GM03348 (cell line): ENCODE measurements around the gene PDIA2.
"Not testable (repeated sequence)": the region's sequence is repeated elsewhere in the genome, so short reads cannot be mapped to it uniquely, and the experiment has no call there.

ENCODE experiments used
- DNase-seq: peaks from one replicate; pipeline ENCODE4 v3.0.0; 2012; ENCODE audit warnings: low spot score

The PDIA2 gene

DNA sequence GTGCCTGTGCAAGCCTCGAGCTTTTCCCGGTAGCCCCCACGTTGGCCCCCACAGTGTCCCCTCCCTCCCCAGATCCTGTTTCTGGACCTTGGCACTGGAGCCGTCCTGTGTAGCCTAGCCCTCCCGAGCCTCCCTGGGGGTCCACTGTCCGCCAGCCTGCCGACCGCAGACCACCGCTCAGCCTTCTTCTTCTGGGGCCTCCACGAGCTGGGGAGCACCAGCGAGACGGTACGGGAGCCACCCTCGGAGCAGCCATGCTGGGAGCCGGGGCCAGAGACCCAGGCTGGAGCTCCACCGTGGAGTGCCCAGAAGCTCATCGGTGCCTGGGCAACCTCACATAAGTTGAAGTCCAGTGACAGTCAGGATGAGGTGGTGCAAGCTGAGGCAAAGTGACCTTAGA lies 19.0 kb upstream of the PDIA2 start:
- no peak for DNase-seq

DNA sequence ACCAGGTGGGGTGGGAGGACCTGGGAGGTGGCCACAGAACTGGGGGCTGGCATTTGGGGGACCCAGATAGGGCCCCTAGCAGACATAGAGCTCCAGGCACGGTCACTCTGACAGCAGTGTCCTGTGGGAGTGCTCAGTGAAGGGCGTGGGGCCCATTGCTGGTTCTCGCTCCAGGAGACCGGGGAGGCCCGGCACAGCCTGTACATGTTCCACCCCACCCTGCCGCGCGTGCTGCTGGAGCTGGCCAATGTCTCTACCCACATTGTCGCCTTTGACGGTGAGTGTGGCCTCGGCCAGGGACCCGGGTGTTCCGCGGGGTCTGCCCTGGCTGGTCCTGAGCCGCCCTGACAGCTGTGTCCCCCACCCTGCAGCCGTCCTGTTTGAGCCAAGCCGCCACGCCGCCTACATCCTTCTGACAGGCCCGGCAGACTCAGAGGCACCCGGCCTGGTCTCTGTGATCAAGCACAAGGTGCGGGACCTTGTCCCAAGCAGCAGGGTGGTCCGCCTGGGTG lies 18.5 kb upstream of the PDIA2 start:
- DNase-seq = no peak

DNA sequence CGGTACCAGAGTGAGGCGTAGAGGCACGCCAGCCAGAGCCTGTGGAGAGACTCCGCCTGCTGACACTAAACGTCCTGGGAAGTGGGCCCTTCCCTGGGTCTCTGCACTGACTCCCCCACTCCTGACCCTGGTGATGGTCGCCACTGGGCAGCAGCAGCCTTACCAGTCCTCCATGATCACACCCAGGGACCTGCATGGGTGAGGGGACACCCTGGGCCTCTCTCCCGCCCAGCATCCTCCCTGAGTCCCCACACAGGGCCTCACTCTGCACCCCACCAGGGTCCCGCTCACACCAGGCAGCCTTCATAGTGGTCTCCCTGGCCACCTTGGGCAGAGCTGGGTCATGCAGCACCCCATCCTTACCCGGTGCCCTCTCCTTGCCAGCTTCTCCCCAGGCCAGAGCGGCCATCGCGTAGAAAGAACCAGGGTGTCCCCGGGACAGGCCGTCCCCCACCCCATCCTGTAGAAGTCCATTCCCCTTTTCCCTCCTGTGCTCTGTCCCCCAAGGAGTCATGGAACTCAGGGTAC lies 17.9 kb upstream of the PDIA2 start:
- DNase-seq = no peak

DNA sequence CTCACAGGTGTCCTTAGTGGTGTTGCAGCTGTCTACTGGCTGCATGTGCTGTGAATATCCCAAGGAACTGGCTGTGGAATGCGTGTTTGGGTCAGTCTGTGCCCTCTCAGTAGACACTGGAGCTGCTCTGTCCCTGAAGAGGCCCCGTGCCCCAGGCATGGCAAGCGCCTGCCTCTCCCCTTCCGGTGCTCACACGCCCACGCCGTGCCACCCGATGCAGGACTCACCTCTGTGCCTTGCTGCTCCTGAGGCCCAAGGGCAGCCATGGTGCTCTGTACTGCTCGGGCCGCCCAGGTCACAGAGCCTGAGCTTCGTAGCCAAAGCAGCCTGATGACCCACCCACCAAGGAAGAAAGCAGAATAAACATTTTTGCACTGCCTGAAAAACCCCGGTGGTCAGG lies 17.3 kb upstream of the PDIA2 start:
- DNase-seq = no peak

DNA sequence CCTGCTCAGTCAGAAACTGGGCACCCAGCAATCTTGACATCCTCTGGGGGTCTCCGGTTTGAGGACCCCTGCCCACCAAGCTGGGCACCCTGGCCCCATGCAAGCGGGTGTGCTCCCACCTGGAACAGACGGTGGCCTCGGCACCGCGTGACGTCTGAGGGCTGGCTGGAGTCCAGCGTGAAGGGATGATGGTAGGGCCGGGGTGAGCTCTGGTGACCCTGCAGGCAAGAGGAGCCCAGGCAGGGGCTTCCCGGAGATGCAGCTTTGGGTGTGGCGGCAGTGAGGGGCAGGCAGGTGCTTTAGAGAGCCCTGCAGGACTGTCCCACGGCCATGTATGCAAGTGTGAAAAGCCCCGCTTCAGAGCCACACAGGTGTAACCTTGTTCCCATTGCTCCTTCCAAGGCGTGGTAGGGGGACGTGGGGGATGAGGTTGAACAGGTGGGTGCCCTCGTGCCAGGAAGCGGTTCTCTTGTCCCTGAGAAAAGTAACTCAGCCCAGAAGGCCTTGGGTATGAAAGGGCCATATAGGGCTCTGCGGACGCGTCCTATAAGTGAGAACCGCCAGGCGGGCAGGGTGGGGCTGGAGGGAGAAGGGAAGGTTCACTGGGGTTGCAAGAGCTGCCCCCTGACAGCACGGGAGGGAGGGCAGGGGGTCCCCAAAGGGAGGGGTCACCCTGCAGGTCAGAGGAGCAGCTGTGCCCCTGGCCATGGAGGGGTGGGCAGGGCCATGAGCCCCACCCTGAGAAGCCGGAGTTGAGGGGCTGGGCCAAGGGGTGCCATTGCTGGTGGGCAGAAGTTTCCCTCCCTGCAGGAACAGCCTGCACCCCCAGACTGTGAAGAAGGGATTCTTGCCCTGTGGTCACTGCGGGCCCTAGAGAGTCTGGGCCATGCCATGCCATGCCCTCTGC lies 16.5 kb upstream of the PDIA2 start:
- no peak for DNase-seq

DNA sequence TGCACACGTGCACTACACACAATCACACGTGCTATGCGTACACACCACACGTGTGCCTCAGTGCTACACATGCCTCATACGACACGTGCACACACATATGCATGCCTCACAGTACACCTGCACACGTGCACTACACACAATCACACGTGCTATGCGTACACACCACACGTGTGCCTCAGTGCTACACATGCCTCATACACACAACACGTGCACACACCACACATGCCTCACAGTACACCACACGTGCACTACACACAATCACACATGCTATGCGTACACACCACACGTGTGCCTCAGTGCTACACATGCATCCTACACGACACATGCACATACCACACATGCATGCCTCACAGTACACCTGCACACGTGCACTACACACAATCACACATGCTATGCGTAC lies 15.4 kb upstream of the PDIA2 start:
- DNase-seq = not testable (repeated sequence)

DNA sequence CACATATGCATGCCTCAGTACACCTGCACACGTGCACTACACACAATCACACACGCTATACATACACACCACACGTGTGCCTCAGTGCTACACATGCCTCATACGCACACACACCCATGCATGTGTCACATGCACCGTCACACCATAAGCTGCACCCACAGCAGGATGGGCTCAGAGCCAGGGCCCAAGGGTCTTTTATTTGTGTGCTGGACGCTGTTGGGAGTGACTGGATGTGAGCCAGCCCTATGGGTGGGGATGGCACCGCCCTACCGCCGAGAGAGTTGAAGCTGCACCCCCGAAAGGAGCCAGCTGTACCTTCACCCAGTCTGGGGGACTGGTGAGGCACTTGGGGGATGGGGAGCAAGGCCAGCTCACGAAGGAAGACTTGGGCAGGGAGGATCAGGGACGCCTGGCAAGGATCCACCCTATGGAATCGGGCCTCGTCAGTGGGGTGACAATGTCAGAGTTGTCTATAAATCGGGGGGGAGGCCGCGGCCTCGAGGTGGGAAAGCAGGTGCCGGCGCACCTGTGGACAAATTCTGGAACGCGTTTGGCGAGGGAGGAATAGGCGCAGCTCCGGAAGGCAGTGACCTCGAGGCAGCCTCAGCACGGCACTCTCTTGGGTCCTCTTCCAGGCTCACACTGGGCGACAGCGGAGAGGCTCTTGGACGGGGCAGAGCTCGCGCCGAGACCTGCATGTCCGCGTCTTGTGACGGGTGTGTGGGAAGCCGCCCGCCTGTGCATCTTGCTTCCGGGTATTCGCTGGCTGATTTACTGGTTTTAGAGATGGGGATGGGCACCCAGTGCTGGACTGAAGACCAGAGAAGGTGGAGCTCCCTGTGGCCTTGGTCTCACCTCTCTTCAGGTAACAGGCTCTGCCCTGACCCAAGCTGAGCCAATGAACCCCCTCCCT lies 14.6 kb upstream of the PDIA2 start:
- DNase-seq = no peak

DNA sequence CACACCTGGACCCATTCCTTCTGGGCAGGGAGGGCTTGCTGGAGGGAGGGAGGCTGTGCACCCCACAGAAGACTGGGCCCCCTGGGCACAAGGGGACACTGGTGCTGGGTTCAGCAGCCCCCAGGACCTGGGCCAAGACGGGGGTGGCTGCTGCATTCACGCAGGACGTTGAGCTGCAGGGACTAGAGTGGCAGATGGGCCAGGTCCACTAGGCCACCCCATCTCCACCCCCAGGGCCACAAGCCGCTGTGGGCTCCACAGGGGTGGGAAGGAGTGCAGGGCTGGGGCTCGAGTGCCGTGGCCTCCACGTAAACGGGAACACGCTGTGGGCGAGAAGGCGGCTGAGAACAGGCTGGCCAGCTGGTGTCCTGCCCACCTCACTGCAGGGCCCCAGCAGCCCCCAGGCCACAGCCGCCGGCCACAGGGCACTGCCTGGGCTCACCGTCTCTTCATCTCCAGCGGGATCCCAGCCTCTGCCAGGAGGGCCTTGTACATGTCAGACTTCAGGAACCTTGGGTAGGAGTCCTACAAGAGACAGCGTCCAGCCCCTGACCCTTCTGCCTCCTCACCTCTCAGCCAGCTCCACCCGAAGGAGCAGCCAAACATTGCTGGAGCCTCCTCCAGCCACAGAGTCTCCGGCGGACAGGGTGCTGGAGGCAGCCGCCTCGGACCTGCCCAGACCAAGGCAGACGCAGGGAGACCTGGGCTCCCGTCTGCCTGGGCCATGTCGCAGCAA lies 13.7 kb upstream of the PDIA2 start:
- no peak for DNase-seq

DNA sequence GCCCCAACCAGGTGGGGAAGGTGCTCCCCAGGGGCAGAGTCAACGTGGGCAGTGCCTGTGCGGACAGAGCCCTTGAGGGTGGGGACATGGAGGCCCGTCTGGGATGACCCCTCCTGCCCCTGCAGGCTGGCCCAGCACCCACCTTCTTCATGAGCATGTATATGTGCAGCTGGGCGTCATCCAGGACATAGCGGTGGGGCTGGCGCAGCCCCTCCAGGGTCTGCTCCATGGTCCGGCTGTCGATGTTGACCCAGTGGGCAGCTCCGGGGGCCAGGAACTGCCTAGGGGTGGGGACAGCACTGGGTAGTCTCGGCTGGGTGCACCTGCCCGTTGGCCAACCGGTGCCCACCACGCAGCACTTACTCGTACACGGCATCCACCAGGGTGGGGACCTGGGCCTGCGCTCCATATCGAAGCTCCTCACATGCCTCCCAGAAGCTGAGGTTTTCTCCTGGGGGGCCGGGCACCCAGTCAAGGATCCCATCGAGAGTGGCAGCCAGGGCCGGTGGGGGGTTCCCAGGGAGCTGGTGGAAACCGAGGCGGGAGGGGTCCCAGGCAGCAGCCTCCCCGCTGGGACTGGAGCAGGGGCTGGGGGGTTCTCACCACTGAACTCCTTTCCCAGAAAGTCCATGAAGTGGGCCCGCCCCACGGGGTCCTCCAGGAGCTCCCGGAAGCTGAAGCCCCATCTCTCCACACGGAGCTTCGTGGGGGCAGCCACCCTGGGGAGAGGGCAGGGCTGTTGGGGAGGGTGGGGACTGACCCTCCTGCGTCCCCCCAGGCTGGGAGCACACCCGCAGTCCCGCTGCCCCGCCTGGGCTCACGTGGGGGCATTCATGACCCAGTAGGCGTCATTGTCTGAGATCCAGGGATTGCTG lies 12.3 kb upstream of the PDIA2 start:
- no peak for DNase-seq

DNA sequence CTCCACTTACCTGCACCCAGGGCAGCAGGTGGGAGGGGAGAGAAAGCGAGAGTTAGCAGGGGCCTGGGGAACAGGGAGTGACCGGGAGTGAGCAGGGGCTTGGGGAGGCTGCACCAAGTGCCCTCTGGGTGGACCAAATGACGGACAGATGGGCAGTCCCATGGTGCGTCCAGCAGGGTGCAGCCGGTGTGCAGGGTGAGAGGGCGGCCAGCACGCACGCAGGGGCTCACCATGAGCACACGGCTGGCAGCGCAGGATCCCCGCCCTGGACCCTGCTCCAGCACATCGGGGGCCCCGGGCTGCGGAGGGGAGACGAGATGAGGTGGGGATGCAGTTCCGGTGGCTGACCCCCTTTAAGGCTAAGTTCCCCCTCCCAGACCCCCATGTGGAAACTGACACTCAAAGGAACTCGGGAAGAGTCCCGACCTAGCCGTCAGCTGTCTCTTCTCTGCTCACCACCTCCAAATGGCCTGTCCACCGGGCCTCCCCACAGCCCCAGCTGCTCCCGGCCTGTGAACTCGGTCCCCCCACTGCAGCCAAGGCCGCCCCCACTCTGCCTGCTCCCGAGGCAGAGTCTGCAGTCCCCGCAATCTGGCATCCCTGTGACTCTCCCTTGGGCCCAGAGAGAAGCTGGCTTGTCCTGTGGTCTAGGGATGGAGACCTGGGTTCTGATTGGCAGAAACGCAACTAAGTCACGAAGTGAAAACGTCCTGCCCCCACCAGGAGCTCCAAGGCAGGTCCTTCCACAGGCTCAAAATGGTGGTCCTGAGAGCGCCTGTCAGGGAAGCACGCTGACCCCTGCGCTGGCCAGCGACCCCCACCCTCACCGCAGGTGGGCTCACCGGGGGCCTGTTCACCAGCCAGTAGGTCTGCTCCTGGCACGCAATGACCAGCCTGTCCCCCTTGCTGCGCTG lies 10.1 kb upstream of the PDIA2 start:
- no peak for DNase-seq

DNA sequence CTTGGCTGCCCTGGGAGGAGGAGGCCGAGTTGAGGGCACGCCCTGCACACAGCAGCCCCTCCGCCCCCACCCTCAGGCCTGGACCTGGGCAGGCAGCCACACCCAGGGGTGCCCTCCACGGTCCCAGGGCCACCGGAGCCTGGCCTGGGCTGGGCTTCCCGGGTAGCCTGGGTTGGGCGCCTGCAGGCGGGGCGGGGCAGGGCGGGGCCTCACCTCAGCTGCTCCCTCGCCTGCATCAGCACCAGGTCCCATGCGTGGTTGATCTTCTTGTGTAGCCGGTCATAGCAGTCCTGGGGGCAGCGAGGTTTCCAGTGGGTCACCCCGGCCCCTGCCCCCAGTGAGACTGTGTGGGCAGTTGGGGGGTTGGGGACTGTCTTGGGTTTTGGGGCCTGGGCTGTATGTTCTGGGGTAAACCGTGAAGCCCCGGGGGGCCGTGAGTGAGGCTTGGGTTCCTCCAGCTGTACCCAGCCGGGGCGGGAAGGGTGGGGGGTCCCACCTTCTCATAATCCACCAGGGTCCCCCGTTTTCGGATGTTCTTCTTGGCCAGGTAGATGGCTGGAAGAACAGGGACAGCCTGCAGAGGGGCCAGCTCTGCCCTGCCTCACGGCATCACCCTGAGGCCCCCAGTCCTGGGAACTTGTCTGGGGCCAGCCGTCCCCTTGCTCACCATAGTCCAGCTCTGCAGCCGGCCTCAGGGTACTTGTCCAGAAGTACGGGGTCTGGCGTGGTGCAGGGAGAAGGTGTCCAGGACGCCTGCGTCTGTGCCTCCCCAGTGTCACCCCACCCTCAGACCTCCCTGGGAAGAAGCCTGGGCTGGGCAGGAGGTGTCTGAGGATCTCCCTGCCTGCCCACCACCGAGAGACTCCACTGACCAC lies 9.2 kb upstream of the PDIA2 start:
- DNase-seq = no peak

DNA sequence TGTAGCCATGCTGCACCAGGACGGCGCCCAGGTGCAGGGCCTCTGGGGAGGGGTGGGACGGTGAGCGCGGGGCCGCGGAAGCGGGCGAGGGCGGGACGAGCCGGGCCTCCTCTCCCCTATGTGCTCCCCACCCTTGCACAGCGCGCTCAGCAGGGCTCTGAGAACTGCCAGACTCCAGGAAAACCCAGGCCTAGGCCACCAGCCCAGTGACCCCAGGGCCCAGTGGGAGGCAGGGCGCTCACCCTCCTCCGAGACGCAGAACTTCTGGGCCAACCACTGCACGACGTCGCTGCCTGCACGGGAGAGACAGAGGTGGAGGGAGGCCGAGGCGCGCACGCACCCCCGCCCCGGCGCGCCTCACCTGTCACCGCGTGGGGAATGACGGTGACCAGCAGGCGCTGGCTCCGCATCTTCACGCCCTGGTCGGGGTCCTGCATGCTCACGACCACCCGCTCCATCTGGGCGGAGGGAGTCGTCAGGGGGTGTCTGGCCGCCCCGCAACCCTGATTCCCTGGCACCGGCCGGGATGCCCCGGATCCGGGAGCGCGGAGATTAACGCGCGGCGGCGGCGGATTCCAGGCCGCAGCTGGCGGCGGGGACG lies 7.8 kb upstream of the PDIA2 start:
- peak; percentile 53 for DNase-seq

DNA sequence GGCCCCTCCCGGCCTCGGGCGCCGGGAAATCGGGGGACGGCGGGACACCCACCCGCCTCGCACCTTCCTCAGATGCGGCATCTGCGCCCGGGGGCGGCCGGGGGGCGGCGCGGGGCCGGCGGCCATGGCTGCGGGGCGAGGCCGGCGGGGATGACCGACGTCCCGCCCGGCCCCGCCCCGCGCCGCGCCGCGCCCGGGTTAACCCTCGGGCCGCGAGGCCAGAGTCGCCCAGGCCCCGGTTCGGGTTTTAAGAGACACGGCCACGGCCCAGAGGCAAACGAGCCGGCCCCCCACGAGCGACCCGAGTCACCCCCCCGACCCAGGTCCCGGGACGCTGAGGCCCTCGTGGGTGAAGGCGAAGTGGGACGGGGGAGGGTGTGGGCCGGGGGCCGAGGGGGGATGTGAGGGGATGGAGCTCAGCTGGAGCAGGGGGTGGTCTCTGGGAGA lies 7.2 kb upstream of the PDIA2 start, which contains the start of gene RGS11:
RGS11 (minus strand) TSS at position 159 of the 447 bp plus-strand sequence; CDS start at position 126, 33 bp downstream.
- peak; percentile 79 for DNase-seq

DNA sequence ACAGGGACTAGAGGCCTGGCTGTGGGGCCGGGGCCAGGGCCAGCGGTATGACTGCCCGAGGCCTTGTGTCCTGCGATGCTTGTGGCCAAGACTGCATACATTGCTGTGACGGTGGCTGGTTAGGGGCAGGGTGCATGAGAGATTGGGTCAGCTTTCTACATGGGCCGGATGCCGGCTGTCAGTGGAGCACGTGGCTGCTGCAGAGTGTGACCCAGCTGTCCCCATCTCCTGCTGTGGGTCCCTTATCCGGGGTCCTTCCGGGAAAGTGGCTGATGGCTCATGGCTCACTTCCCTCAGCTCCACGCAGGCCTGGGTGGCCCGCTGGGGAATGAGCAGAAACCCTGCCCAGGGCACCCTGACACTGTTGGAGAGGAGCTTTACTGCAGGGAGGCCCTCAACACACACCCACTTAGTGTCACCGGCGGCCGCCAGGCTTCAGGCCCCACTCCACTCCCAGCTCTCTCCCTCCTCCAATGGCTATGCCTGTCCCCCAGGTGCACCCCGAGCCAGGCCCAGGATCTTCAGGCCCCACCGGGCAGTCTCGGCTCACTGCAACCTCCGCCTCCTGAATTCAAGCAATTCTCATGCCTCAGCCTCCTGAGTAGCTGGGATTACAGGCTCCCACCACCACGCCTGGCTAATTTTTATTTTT lies 6.4 kb upstream of the PDIA2 start:
- DNase-seq = no peak

DNA sequence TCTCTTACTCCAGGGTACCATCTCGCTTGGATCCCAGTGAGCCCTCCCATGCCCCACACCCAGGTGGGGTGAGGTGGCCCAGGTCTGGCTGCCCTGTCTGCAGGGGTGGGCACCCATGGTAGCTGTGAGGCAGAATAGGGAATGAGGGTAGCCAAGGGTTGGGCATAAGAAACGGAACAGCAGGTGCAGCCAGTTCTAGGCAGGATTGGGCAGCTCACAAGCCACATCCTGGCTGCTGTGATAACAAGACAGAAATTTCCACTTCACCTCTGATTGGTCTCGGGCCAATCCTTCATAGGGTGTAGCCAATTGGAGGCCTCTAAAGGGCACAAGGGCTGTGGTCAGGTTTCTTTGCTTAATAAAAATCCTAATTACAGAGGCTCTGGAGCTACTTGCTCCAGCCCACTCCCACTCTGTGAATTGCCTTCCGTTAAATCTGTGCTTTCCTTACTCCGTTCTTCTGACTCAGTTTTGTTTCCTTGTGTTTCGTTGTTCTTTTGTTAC lies 4.0 kb upstream of the PDIA2 start:
- DNase-seq = no peak

DNA sequence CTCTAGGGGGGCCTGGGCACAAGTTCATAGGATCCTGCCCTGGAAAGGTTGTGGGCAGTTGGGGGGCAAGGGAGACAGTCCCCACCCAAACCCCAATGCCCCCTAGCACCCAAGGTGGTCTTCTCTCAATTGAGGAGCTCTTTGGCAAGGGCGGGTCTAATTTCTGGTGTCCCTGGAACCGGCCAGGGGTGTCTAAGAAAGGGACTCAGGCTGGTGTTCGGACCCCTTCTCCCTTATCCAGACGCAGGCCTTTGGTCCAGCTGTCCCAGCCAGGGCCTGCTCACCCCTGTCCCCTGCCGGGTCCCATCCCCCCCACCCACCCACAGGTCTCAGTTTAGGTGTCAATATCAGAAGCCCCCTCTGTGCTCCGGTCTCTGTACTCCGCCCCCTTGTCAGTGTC lies 3.4 kb upstream of the PDIA2 start:
- no peak for DNase-seq

DNA sequence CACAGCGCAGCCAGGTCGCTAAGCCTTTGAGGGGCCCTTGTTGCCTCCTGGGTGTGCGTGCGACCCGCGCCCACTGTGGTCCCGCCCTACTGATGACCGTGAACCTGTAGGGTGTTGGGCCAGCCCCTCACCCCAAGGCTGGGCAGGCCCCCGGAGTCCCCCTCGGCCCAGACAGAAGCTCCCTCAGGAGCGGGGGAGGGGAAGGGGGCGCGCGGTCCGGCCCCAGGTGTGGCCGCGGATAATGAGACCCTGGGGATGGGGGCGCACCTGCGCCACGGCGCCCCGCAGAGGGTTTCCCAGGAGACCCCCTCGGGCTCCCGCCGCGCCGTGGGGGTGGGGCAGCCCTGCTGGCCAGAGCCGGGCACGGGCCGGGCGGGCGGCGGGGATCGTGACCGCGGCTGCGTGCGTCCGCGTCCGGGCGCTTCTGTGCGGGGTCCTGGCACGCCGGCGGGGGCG lies 2.9 kb upstream of the PDIA2 start:
- DNase-seq = no peak
